T-cell (primary cell): ENCODE results near the gene HMG20A. TPM values are rescaled to one million over a fixed set of nuclear protein-coding genes. Genes with fewer than 3 reads are reported as not detected.

Source experiments
- ATAC-seq, 4 experiments: fragments of 200-7000 bp in 3 of 4; fragments of 150-1000 bp in 1 of 4; cut with Tn5 transposase; replicated peaks in 1 of 4; 1 replicate in 3 of 4; 2 replicates in 1 of 4; pipeline ENCODE4 v1.10.0; 2021; ENCODE audit warnings: moderate library complexity in 3 of 4, mild to moderate bottlenecking in 2 of 4, moderate number of reproducible peaks in 1 of 4
- CTCF ChIA-PET, 2 donors: fragments of 300-600 bp; sonication (Branson Sonifier 250); formaldehyde crosslinking; loops; one replicate each; lab custom pipeline; 2022; ENCODE audit warnings: antibody characterized with exemption in 2 of 2; lab: Charles Lee
- POLR2A ChIA-PET, 2 donors: fragments of 300-600 bp; sonication (Branson Sonifier 250); formaldehyde crosslinking; loops; one replicate each; lab custom pipeline; 2022; ENCODE audit warnings: antibody characterized with exemption in 2 of 2; lab: Charles Lee
- DNase-seq, 35 experiments: peaks; one replicate each; pipeline versions ENCODE4 v3.0.0 to v3.0.0-alpha.2; 2013 to 2023
- H3K27ac ChIP-seq: one replicate; pipeline ENCODE4 v1.5.1; 2013; ENCODE audit warnings: low read length
- H3K27me3 ChIP-seq, 2 experiments: replicated peaks in 1 of 2; 1 replicate in 1 of 2; 2 replicates in 1 of 2; pipeline versions ENCODE4 v1.6.1 to v1.7.0; 2013; ENCODE audit warnings: low read length in 1 of 2, mixed read lengths in 1 of 2; ENCODE audit not compliant: control insufficient read depth in 2 of 2, insufficient read depth in 2 of 2; ENCODE audit errors: extremely low read depth in 1 of 2
- H3K36me3 ChIP-seq, 2 donors: 1 replicate in 1 of 2; 2 replicates in 1 of 2; pipeline versions ENCODE4 v1.6.1 to v1.7.0; 2013; ENCODE audit warnings: low read length in 1 of 2; ENCODE audit not compliant: control insufficient read depth in 2 of 2, insufficient read depth in 1 of 2; ENCODE audit errors: extremely low read depth in 1 of 2
- H3K4me1 ChIP-seq, 2 experiments: 1 replicate in 1 of 2; 2 replicates in 1 of 2; pipeline versions ENCODE4 v1.6.1 to v1.7.0; 2013; ENCODE audit warnings: low read length in 2 of 2, mixed read lengths in 1 of 2; ENCODE audit not compliant: insufficient read depth in 2 of 2, control insufficient read depth in 1 of 2; ENCODE audit errors: extremely low read depth in 1 of 2
- H3K4me3 ChIP-seq, 2 donors: 1 replicate in 1 of 2; 2 replicates in 1 of 2; pipeline versions ENCODE4 v1.5.1 to v1.7.0; 2013; ENCODE audit warnings: mild to moderate bottlenecking in 2 of 2, low read length in 1 of 2, moderate library complexity in 1 of 2; ENCODE audit not compliant: control insufficient read depth in 1 of 2; ENCODE audit errors: extremely low read depth in 1 of 2
- H3K9me3 ChIP-seq: 2 replicates; pipeline ENCODE4 v1.7.0; 2013
- H3K27ac Mint-ChIP-seq, 2 donors: one replicate each; pipeline ENCODE4 v1.8.0; 2020 to 2021; ENCODE audit warnings: mild to moderate bottlenecking in 2 of 2, mixed read lengths in 2 of 2
- H3K27me3 Mint-ChIP-seq, 2 donors: one replicate each; pipeline ENCODE4 v1.8.0; 2021 to 2022; ENCODE audit warnings: mixed read lengths in 2 of 2
- H3K36me3 Mint-ChIP-seq: one replicate; pipeline ENCODE4 v1.8.0; 2021; ENCODE audit warnings: mixed read lengths
- H3K4me1 Mint-ChIP-seq, 3 donors: one replicate each; pipeline ENCODE4 v1.8.0; 2020 to 2022; ENCODE audit warnings: mixed read lengths in 3 of 3, mild to moderate bottlenecking in 1 of 3
- H3K4me3 Mint-ChIP-seq, 3 donors: one replicate each; pipeline ENCODE4 v1.8.0; 2020 to 2022; ENCODE audit warnings: mild to moderate bottlenecking in 3 of 3, mixed read lengths in 3 of 3, moderate library complexity in 3 of 3
- H3K9me3 Mint-ChIP-seq, 3 donors: one replicate each; pipeline ENCODE4 v1.8.0; 2020 to 2022; ENCODE audit warnings: mixed read lengths in 3 of 3
- WGBS: methylation state at CpG from one replicate; pipeline ENCODE4 v1.1.5; 2013; ENCODE audit warnings: missing lambda C conversion rate; ENCODE audit not compliant: insufficient coverage; 5-methylcytosine and 5-hydroxymethylcytosine counted together
- total RNA-seq, 35 experiments: library from RNA in 6 of 35; stranded (reverse) in 6 of 35; fragments of 120-200 nt in 1 of 35; gene quantifications; one replicate each; pipeline versions ENCODE4 v1.2.1 to v1.2.4 and lab custom pipeline; 2013 to 2026

HMG20A gene
- total RNA-seq, 5 donors from 2014 or later (not counting 1 experiment from before 2014, with no cell fraction given): 34.2 to 48.3 (median 42.0) TPM

DNA sequence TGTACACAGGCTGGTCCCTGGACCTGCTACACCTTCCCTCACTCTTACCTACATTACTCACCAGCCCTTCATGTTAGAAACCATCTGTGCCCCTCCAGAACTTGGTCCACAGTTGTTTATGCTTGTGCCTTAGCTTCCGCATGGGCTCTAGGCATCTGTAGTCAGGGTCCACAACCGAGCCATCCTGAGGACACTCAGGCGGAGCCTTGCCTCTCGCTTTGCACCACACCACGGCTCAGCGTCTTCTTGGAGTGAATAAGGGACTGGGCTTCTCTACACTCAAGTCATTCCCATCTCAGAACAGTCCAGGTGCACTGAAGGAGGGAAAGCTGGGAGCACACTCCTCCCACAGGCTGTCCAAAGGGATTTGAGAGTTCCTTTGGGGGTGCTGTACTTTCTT is 97.8 kb downstream of the HMG20A start:
- peaks cover 0 to 8% of the 10 kb centered on the region in 2 experiments for H3K27me3 ChIP-seq
- Mint-ChIP-seq H3K9me3 (no peaks in the 10 kb centered on the region), H3K27me3 (no peaks in the 10 kb centered on the region), H3K36me3 (no peaks in the 10 kb centered on the region), H3K4me3 (no peak overlapping the region), H3K4me1 (no peaks in the 10 kb centered on the region), H3K27ac (no peak overlapping the region)
- no peaks in the 10 kb centered on the region for H3K36me3 ChIP-seq
- DNase-seq (no peak), ATAC-seq (no peak)
- CTCF ChIA-PET: interaction anchor here in 1 of 2 donors (1.3 kb wide), 1 partner anchor 25 kb away, joined by 3 read pairs; no protein-coding TSS in a partner anchor
- no peaks in the 10 kb centered on the region for H3K4me1 ChIP-seq
- WGBS: 100% methylated on average over 3 of the region's 6 CpGs
- no peaks in the 10 kb centered on the region for H3K9me3 ChIP-seq
- no peak overlapping the region for H3K27ac ChIP-seq
- H3K4me3 ChIP-seq: no peak overlapping the region
- POLR2A ChIA-PET: no interaction called here

DNA sequence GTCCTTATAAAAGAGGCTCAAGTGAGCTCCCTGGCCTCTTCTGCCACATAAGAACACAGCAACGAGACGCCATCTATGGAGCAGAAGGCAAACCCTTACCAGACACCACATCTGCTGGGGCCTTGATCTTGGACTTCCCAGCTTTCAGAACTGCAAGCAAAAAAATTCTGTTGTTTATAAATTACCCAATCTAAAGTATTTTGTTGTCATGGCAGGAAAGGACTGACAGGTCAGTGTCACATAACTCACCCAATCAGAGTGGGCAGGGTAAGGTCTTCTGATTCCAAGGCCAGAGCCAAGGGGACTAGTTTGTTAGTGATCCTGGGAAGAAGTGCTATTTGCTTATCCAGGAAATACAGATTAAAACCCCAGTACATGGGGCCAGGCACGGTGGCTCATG is 98.9 kb downstream of the HMG20A start:
- H3K9me3 Mint-ChIP-seq: no peaks in the 10 kb centered on the region
- WGBS: 90% methylated on average over 2 of the region's 3 CpGs
- Histone ChIP-seq H3K4me3 (no peak overlapping the region), H3K36me3 (no peaks in the 10 kb centered on the region), H3K9me3 (no peaks in the 10 kb centered on the region), H3K27ac (no peak overlapping the region), H3K27me3 (peaks cover 0 to 8% of the 10 kb centered on the region in 2 experiments), H3K4me1 (no peaks in the 10 kb centered on the region)
- H3K27ac Mint-ChIP-seq: no peak overlapping the region
- H3K4me1 Mint-ChIP-seq: no peaks in the 10 kb centered on the region
- POLR2A ChIA-PET: no interaction called here
- DNase-seq (no peak), ATAC-seq (no peak)
- H3K36me3 Mint-ChIP-seq: no peaks in the 10 kb centered on the region
- CTCF ChIA-PET: interaction anchor here in 1 of 2 donors (1.3 kb wide), 1 partner anchor 24 kb away, joined by 3 read pairs; no protein-coding TSS in a partner anchor
- no peaks in the 10 kb centered on the region for H3K27me3 Mint-ChIP-seq
- no peak overlapping the region for H3K4me3 Mint-ChIP-seq

DNA sequence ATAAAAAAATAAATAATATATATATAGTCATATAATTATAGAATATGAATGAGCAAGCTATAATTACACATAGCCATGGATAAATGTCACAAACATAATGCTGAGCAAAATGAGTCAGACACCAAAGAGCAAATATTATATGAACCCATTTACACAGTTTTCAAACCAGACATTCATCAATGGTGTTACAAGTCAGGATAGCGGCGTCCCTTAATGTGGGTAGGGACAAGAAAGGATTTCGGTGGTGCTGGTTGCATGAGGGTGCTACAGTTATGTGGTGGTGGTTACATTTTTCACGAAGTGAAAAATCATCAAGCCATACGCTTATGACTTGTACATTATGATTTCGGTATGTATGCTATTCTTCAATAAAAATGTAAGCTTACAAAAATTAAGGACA is 100.5 kb downstream of the HMG20A start:
- no peaks in the 10 kb centered on the region for H3K9me3 Mint-ChIP-seq
- Histone ChIP-seq H3K4me1 (no peaks in the 10 kb centered on the region), H3K27ac (no peak overlapping the region), H3K4me3 (no peak overlapping the region), H3K9me3 (no peaks in the 10 kb centered on the region), H3K27me3 (peaks cover 0 to 4% of the 10 kb centered on the region in 2 experiments), H3K36me3 (no peaks in the 10 kb centered on the region)
- H3K4me1 Mint-ChIP-seq: no peaks in the 10 kb centered on the region
- POLR2A ChIA-PET: interaction anchor here in 1 of 2 donors (0.7 kb wide), 1 partner anchor 353 kb away, joined by 4 read pairs; no protein-coding TSS in a partner anchor
- H3K27ac Mint-ChIP-seq: no peak overlapping the region
- no peaks in the 10 kb centered on the region for H3K27me3 Mint-ChIP-seq
- no peaks in the 10 kb centered on the region for H3K36me3 Mint-ChIP-seq
- CTCF ChIA-PET: no interaction called here
- 83% methylated on average over 1 of the region's 6 CpGs for WGBS
- DNase-seq (no peak), ATAC-seq (no peak)
- H3K4me3 Mint-ChIP-seq: no peak overlapping the region

DNA sequence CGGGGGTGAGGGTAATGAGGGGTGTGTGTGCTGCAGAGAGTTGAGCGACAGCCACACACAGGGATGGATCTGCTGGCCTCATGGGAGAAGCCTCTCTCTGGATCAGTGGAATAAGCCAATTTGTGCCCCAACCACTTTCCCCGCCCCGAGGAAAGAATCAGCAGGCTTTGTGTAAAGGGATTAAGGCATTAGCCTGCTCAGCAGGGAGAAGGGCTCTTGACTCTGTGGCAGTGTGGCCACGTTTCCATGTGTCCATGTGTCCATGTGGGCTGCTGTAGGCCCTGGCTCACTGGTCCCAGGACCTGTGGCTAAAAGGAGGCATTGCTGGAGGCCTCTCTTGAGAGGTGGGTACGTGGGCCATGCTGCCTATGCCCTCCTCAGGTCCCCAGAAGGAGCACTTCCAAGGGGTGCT is 104.7 kb downstream of the HMG20A start:
- Mint-ChIP-seq H3K27ac (no peak overlapping the region), H3K27me3 (no peaks in the 10 kb centered on the region)

DNA sequence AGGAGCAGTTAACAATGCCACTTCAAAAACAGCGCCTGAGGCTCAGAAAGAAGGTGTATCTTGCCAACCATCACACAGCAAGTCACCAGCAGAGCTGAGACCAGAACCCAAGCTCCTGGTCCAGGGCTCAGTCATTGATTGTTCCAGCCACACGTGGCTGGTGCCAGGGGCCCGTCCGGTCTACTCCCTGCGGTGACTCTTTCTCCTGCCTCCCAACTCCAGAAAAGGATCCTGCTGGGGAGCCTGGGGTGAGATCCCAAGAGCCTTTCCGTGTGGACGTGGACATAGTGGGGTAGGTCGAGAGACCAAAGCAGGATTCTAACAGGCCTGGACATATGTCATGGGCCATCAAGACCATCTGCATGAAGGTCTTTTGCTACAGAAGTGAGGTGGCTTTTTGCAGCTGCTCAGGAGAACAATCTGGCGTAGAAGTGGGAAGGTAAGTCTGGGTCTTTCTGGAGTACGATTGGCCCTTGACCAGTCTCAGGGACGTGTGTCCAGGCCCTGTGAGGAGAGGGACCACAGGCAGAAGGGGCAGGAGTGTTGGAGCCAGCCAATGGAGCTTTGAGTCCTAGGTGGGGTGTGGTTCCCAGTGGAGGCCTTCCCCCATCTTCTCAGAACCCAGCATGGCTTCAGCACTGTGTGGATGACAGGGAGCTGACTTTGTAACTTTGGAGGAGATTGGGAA is 105.4 kb downstream of the HMG20A start:
- WGBS: 87% methylated on average over 6 of the region's 11 CpGs
- CTCF ChIA-PET: no interaction called here
- Mint-ChIP-seq H3K27ac (no peak overlapping the region), H3K36me3 (no peaks in the 10 kb centered on the region), H3K9me3 (no peaks in the 10 kb centered on the region), H3K27me3 (no peaks in the 10 kb centered on the region), H3K4me1 (no peaks in the 10 kb centered on the region), H3K4me3 (no peak overlapping the region)
- DNase-seq (no peak), ATAC-seq (no peak)
- POLR2A ChIA-PET: no interaction called here
- Histone ChIP-seq H3K27me3 (no peaks in the 10 kb centered on the region), H3K27ac (no peak overlapping the region), H3K4me3 (no peak overlapping the region), H3K4me1 (no peaks in the 10 kb centered on the region), H3K9me3 (no peaks in the 10 kb centered on the region), H3K36me3 (no peaks in the 10 kb centered on the region)

More for the DNA sequence above, 104.7 kb downstream of the HMG20A start:
- CTCF ChIA-PET: no interaction called here
- no peaks in the 10 kb centered on the region for H3K36me3 Mint-ChIP-seq
- Histone ChIP-seq H3K27ac (no peak overlapping the region), H3K4me1 (no peaks in the 10 kb centered on the region), H3K36me3 (no peaks in the 10 kb centered on the region), H3K27me3 (no peaks in the 10 kb centered on the region), H3K4me3 (no peak overlapping the region), H3K9me3 (no peaks in the 10 kb centered on the region)
- H3K9me3 Mint-ChIP-seq: no peaks in the 10 kb centered on the region
- 56% methylated on average over 4 of the region's 6 CpGs for WGBS
- no peak overlapping the region for H3K4me3 Mint-ChIP-seq
- POLR2A ChIA-PET: no interaction called here
- no peaks in the 10 kb centered on the region for H3K4me1 Mint-ChIP-seq
- ATAC-seq (no peak), DNase-seq (no peak)

DNA sequence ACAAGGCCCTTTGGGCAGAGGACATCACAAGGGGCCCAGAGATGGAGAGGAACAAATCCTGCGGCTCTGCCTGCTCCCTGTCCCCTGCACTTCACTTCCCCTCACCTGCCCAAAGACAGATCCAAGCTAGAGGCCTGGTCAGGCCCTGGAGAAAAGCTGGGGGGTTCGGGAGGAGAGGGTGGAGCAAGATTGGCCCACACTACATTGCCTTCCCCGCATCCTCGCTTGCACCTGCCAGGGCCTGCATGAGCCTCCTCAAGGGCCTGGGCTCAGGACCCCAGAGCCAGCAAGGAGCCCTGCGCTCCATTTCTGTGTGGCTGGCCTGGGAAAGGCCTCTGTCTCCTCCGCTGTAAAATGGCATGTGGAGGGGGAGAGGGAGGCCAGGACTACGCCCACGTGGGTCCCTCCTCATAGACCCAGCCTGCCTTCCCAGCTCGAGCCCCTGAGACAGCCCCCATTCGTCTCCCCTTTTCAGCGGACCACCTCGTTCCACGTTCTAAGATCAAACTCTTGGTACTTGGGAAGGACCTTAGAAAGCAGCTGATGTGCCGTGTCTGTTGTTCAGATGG is 106.0 kb downstream of the HMG20A start:
- no peak for DNase-seq
- POLR2A ChIA-PET: no interaction called here
- H3K27ac Mint-ChIP-seq: no peak overlapping the region
- H3K36me3 ChIP-seq: no peaks in the 10 kb centered on the region
- H3K9me3 Mint-ChIP-seq: no peaks in the 10 kb centered on the region
- peaks cover 0 to 2% of the 10 kb centered on the region in 2 donors for H3K27me3 Mint-ChIP-seq
- no peaks in the 10 kb centered on the region for H3K4me1 ChIP-seq
- ATAC-seq: no peak
- H3K9me3 ChIP-seq: no peaks in the 10 kb centered on the region
- H3K36me3 Mint-ChIP-seq: no peaks in the 10 kb centered on the region
- H3K27ac ChIP-seq: no peak overlapping the region
- CTCF ChIA-PET: no interaction called here
- no peak overlapping the region for H3K4me3 ChIP-seq
- 86% methylated on average over 3 of the region's 14 CpGs for WGBS
- H3K4me3 Mint-ChIP-seq: no peak overlapping the region
- H3K27me3 ChIP-seq: peaks cover 0 to 3% of the 10 kb centered on the region in 2 experiments
- no peaks in the 10 kb centered on the region for H3K4me1 Mint-ChIP-seq
